ENCODE data around the gene RALGDS.

RALGDS gene

DNA sequence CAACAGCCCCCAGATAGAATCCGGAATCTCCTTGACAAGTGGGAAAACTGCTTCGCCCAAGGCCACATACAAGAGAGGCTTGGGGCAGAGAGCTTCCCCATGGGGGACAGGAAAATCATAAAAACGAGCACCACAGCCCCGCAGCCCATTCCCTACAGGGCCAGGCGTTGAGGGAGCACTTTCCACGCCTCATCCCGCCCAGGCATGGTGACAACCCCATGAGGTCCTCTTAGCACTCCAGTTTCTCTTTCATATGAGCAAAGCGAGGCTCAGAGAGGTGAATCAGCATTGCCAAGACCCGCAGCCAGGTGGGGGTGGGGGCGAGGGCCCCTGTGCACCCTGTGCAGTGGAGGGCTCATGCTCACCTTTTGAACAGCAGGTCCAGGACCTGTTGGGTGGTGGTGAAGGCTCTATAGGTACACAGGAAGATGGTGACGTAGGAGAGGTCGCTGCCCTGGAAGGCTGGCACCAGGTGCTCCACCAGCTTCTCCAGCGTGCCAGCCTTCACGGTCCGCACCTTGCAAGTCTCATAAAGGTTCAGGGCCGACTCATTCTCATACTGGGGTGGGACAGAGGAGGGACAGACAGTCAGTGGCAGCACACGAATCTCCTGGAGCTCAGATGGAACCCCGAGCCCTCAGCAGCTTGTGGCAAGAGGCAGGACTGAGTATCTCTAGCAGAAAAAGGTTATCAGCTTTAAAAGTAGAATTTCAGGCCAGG is 10.9 kb downstream of the RALGDS start:
- Histone ChIP-seq H3K4me1 (ENCODE audit: control insufficient read depth, insufficient read depth, low read length) (peaks cover 23% of the 10 kb centered on the region), H3K4me3 (ENCODE audit: low read length) (no peak overlapping the region), H3K27me3 (ENCODE audit: control insufficient read depth, insufficient read depth, low read length) (no peaks in the 10 kb centered on the region), H3K27ac (ENCODE audit: low read depth, low read length) (no peak overlapping the region), H3K9ac (ENCODE audit: low read length) (no peak overlapping the region), H3K36me3 (ENCODE audit: control insufficient read depth, insufficient read depth, low read length) (peaks cover 40% of the 10 kb centered on the region)

DNA sequence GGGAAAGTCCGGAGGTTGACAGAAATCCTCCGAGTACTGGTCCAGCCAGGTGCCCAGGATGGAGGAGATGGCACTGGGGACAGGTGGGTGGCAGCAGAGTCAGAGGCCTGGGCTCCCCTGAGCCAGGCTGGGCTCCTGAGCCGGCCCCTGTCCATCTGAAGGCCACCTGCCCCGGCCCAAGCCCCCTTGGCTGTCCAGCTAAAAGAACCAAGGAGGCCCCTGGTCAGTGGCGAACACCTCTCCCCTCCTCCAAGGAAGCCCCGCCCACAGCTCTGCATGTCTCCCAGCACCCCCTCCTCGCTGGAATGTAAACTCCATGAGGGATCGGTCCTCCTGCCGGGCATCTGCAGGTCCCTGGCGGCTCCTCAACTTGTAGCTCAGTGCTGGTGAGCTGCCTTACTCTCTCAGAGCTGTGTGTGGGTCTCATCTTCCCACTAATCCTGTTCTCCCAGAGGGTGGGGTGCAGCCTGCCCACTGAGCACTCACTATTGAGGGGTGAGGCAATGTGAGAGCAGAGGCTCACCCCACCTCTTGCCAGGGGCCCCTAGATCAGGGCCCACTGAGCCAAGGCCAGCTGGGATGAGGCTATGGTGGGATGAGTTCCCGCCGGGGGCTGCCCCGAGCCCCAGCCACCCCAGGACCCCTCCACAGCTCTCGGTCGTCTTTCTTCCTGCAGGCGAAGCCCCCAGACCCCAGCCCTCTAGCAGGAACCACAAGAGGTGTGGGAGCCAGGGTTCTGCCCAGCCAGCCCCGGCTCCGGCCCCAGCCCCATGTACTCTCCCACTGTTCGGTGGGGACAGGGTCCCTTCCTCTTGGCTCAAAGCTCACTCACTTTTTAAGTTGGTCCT is 12.0 kb downstream of the RALGDS start:
- Histone ChIP-seq H3K9ac (ENCODE audit: low read length) (no peak overlapping the region), H3K27me3 (ENCODE audit: control insufficient read depth, insufficient read depth, low read length) (no peaks in the 10 kb centered on the region), H3K27ac (ENCODE audit: low read depth, low read length) (no peak overlapping the region), H3K4me3 (ENCODE audit: low read length) (no peak overlapping the region), H3K36me3 (ENCODE audit: control insufficient read depth, insufficient read depth, low read length) (peaks cover 43% of the 10 kb centered on the region), H3K4me1 (ENCODE audit: control insufficient read depth, insufficient read depth, low read length) (peaks cover 13% of the 10 kb centered on the region)

DNA sequence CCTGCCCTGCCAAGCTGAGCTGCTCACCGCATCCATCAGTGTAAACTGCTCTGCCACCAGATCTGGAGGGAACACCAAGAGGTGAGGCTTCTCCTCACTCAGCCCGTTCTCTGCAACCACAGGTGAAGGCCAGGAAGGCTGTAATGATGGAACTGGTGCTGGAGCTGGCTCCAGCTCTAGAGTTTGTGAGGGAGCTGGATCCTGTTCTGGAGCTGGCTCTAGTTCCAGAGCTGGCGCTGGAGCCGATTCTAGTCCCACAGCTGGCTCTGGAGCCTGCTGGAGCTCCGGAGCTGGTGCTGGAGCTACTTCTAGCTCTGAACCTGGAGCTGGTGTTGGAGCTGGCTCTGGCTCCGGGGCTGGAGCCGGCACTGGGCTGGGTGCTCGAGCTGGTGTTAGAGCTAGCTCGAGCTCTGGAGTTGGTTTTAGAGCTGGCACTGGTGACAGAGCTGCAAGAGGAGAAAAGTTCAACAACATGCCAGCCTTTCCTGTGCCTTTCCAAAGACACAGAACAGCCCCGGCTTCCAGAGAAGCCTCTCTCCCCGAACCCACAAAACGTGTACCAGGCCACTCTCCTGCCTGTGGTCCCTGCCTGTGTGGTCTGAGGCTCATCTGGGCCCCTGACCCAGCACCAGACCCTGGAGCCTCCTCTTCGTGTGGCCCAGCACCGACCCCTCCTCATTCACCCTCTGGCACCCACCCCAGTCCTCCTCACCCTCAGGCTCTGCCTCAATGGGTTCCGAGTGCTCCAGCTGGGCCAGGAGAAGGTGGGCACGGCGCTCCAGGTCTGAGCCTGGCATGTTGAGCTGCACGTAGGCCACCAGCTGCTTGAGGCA is 12.9 kb downstream of the RALGDS start:
- no peak overlapping the region for H3K4me3 ChIP-seq (ENCODE audit: low read length)
- no peaks in the 10 kb centered on the region for H3K27me3 ChIP-seq (ENCODE audit: control insufficient read depth, insufficient read depth, low read length)
- no peak overlapping the region for H3K9ac ChIP-seq (ENCODE audit: low read length)
- H3K4me1 ChIP-seq (ENCODE audit: control insufficient read depth, insufficient read depth, low read length) = peaks cover 5% of the 10 kb centered on the region
- peaks cover 43% of the 10 kb centered on the region for H3K36me3 ChIP-seq (ENCODE audit: control insufficient read depth, insufficient read depth, low read length)
- no peak overlapping the region for H3K27ac ChIP-seq (ENCODE audit: low read depth, low read length)

DNA sequence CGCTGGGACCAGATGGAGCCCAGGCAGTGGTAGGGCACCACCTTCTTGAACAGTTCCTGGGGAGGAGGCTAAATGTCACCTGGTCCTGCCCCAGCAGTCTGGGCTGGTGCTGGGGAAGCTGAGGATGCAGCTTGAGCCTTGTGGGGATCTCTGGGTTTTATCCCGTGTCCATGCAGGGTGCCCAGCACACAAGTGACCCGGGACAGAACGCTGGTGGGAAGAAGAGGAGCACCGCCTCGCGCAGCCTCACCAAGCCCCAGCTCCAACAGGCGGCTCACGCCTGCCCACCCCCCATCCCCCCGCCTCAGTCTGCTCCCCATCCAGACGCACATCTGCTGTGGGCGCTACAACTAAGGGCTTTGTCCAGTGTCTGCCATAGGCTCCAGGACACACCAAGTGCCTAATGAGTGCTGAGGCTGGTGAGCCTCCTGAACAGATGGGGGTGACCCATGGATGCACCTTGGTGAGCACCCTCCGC is 13.8 kb downstream of the RALGDS start:
- H3K4me1 ChIP-seq (ENCODE audit: control insufficient read depth, insufficient read depth, low read length) = no peaks in the 10 kb centered on the region
- no peak overlapping the region for H3K27ac ChIP-seq (ENCODE audit: low read depth, low read length)
- no peaks in the 10 kb centered on the region for H3K27me3 ChIP-seq (ENCODE audit: control insufficient read depth, insufficient read depth, low read length)
- H3K4me3 ChIP-seq (ENCODE audit: low read length) = no peak overlapping the region
- peaks cover 47% of the 10 kb centered on the region for H3K36me3 ChIP-seq (ENCODE audit: control insufficient read depth, insufficient read depth, low read length)
- H3K9ac ChIP-seq (ENCODE audit: low read length) = no peak overlapping the region

DNA sequence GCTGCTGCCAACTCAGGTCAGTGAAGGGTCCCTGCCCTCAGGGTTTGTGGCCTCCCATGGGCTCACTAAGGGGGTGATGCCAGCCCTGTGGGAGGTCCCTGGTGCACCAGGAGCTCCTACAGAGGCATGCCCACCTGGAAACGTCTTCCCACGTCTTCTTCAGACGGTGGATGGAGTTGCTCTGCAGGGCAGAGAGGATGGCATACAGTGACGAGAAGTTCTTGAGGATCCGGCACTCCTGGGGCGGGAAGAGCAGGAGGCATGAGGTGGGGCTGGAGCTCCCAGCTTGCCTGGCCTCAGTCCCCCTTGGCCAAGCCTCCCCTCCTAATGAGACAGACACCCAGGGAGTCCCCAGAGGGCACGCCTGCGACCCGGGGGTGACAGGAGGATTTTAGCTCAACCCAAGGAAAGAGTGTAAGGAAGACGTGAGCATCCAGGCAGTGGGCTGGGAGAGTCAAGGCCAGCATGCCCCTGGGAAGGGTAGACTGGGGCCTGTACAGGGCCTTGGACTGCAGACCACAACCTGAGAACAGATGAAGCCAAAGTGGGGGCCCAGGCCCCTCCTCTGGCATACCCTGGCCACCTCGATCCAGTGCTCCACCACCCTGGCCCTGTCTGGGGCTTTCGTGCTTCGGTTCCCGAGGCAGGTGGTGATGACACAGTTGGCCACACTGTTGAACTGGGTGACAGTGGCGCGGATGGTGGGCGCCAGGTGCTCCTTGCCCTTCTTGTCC is 14.4 kb downstream of the RALGDS start:
- peaks cover 52% of the 10 kb centered on the region for H3K36me3 ChIP-seq (ENCODE audit: control insufficient read depth, insufficient read depth, low read length)
- no peak overlapping the region for H3K27ac ChIP-seq (ENCODE audit: low read depth, low read length)
- H3K9ac ChIP-seq (ENCODE audit: low read length) = no peak overlapping the region

DNA sequence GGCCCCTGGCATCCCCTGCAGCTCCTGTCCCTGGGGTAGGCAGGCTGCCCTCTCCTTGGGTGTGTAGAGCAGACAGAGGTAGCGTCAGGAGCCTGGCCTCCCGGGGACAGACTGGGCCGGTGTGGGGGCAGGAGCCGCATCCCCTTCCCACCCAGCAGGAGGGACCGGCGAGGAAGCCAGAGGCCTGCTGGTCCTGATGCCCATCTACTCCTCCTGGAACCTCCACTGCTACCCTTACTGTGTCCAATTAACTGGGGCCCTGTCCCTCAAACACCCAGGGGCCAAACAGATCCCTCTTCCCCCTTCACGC is 15.6 kb downstream of the RALGDS start:
- H3K9ac ChIP-seq (ENCODE audit: low read length) = no peak overlapping the region
- no peaks in the 10 kb centered on the region for H3K27me3 ChIP-seq (ENCODE audit: control insufficient read depth, insufficient read depth, low read length)
- no peak overlapping the region for H3K27ac ChIP-seq (ENCODE audit: low read depth, low read length)
- H3K4me1 ChIP-seq (ENCODE audit: control insufficient read depth, insufficient read depth, low read length) = no peaks in the 10 kb centered on the region
- no peak overlapping the region for H3K4me3 ChIP-seq (ENCODE audit: low read length)
- H3K36me3 ChIP-seq (ENCODE audit: control insufficient read depth, insufficient read depth, low read length) = peaks cover 63% of the 10 kb centered on the region

More for the DNA sequence above, 14.4 kb downstream of the RALGDS start:
- H3K4me3 ChIP-seq (ENCODE audit: low read length) = no peak overlapping the region
- no peaks in the 10 kb centered on the region for H3K4me1 ChIP-seq (ENCODE audit: control insufficient read depth, insufficient read depth, low read length)
- no peaks in the 10 kb centered on the region for H3K27me3 ChIP-seq (ENCODE audit: control insufficient read depth, insufficient read depth, low read length)

DNA sequence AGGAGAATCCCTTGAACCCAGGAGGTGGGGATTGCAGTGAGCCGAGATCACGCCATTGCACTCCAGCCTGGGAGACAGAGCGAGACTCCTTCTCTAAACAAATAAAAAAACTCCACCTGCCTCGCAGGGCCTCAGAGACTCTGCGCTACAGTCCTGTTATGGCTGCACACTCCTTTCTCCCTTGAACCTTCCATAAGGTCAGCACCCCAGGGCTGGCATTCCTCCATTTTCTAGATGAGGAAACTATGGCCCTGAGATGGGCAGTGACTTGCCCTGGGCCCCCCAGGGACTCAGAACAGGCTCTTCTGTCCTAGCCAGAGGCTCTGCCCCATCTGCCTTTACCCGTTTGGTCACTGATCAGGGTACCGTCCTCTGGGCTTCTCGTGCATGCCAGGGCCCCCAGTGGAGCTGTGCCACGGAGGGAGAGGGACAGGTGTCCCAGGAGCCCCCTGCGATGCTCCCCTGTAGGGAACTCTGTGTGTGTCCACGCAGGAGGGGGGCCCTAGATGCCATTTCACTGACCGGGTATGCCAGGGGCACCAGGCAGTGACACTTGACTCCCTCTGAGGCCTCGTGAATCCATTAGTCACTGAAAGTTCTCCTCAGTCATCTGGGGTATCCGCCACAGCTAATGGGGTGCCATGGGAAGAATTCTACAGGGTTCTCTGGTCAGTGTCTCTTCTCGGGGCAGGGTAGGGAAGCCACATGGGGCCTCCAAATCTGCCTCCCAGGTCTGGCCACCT is 16.2 kb downstream of the RALGDS start:
- Histone ChIP-seq H3K4me1 (ENCODE audit: control insufficient read depth, insufficient read depth, low read length) (no peaks in the 10 kb centered on the region), H3K9ac (ENCODE audit: low read length) (no peak overlapping the region)

DNA sequence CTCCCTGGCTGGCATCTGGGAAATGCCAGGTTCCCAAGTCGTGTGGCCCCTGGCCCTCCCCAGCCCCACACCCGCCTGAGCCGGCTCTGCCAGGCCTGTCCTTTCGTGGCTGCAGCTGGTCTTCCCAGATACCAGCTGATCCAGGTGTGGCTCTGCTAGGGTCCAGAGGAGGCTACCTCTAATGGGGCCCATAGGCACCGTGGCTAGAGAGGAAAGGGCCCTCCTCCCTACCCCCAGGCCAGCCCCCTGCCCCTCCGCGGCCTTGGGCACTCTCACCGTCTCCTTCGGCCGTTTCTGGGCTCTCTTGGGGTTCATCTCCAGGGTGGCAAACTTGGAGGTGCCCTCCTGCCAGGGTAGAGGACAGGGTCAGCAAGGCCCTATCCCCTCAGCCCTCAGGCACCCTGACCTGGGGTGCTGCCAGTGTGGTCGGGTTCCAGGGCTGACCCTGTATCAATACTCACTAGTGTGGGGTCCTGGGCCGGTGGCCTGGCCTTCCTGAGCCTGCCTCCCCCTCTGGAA is 17.0 kb downstream of the RALGDS start:
- Histone ChIP-seq H3K27me3 (ENCODE audit: control insufficient read depth, insufficient read depth, low read length) (no peaks in the 10 kb centered on the region), H3K36me3 (ENCODE audit: control insufficient read depth, insufficient read depth, low read length) (peaks cover 59% of the 10 kb centered on the region), H3K9ac (ENCODE audit: low read length) (no peak overlapping the region), H3K27ac (ENCODE audit: low read depth, low read length) (no peak overlapping the region), H3K4me1 (ENCODE audit: control insufficient read depth, insufficient read depth, low read length) (no peaks in the 10 kb centered on the region), H3K4me3 (ENCODE audit: low read length) (no peak overlapping the region)

More for the DNA sequence above, 16.2 kb downstream of the RALGDS start:
- Histone ChIP-seq H3K27me3 (ENCODE audit: control insufficient read depth, insufficient read depth, low read length) (no peaks in the 10 kb centered on the region), H3K27ac (ENCODE audit: low read depth, low read length) (no peak overlapping the region), H3K36me3 (ENCODE audit: control insufficient read depth, insufficient read depth, low read length) (peaks cover 61% of the 10 kb centered on the region), H3K4me3 (ENCODE audit: low read length) (no peak overlapping the region)

DNA sequence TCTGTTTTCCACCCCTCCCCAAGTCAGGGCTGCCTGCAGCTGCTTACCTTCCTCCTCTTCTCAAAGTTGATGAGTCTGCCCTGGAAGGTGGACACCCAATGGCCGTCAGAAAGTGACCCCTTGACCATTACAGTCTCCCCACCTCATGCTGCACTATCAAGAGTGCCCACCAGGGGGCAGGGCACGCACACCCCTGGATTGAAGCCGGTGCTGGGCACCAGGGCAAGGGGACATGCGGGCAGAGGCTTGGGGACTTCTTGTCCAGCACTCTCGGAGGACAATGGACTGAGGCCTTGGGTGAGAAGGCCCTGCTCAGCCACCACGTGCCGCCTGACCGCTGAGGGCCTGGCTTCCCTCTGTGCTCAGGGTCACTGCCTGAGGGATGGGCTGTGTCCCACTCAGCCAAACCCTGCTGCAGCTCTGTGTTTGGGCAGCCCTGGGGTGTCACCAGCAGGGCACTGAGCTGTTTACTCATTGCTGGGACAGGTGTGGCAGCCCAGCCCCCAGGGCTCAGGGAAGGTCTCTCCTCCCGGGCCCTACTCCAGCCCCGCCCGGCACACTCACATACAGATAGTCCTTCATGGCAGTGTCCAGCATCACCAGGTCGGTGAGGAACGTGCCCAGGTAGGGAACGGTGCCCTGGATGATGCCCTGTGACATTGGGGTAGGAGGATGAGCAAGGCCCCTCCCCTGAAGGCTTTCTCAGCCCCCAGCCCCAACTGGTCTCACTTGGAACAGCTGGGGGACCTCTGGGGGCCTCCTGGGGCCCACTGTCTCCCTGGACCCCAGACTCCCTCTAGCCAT is 17.7 kb downstream of the RALGDS start:
- H3K4me3 ChIP-seq (ENCODE audit: low read length) = no peak overlapping the region
- H3K9ac ChIP-seq (ENCODE audit: low read length) = no peak overlapping the region
- H3K4me1 ChIP-seq (ENCODE audit: control insufficient read depth, insufficient read depth, low read length) = no peaks in the 10 kb centered on the region
- peaks cover 54% of the 10 kb centered on the region for H3K36me3 ChIP-seq (ENCODE audit: control insufficient read depth, insufficient read depth, low read length)
- H3K27ac ChIP-seq (ENCODE audit: low read depth, low read length) = no peak overlapping the region
- H3K27me3 ChIP-seq (ENCODE audit: control insufficient read depth, insufficient read depth, low read length) = no peaks in the 10 kb centered on the region

DNA sequence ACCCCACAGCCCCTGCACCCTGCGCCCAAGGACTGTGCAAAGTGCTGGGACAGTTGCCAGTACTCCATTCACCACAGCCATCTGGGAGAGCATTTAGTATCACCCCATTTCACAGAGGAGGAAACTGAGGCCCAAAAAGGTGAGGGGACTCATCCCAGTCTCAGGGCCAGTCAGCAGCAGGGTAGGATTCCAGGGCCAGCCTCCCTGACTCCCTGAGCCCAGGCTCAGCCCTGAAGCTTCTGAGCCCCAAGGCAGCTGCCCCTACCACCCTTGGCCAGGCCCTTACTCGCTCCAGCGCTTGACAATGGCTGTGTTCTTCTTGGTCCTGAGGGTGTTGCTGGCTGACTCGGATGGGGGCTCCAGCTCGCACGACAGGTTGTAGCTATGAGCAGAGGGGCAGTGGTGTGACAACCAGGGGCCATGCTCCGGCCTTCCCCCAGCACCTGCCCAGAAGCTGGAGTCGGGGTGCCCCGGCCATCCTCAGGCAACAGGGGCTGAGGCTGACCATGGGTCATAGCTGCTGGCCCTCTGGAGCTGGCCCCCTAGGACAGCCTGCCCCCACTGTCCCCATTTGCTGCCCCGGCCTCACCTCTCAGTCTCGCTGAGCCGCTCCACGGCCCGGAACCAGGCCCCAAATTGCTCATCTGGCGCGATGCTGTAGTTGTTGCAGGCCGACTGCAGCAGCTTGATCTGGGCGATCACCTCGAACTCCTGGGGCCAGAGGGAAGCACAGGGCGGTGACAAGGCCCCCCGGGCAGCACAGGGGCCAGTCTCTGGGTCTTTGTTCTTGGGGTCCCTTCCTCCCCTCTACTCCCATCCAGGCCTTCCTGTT is 18.6 kb downstream of the RALGDS start:
- H3K4me3 ChIP-seq (ENCODE audit: low read length) = no peak overlapping the region
- H3K4me1 ChIP-seq (ENCODE audit: control insufficient read depth, insufficient read depth, low read length) = no peaks in the 10 kb centered on the region
- no peak overlapping the region for H3K9ac ChIP-seq (ENCODE audit: low read length)
- H3K27ac ChIP-seq (ENCODE audit: low read depth, low read length) = no peak overlapping the region
- H3K27me3 ChIP-seq (ENCODE audit: control insufficient read depth, insufficient read depth, low read length) = no peaks in the 10 kb centered on the region
- H3K36me3 ChIP-seq (ENCODE audit: control insufficient read depth, insufficient read depth, low read length) = peaks cover 56% of the 10 kb centered on the region

Measured in rectal smooth muscle tissue (tissue), 1 donor.